ENCODE data around the gene MMP11. TPM values are rescaled to one million over a fixed set of nuclear protein-coding genes. Genes with fewer than 3 reads are reported as not detected.

The MMP11 gene
- polyA plus RNA-seq, 1 of the 3 experiments (the other 2 are of a cell fraction): 64.4 TPM

DNA sequence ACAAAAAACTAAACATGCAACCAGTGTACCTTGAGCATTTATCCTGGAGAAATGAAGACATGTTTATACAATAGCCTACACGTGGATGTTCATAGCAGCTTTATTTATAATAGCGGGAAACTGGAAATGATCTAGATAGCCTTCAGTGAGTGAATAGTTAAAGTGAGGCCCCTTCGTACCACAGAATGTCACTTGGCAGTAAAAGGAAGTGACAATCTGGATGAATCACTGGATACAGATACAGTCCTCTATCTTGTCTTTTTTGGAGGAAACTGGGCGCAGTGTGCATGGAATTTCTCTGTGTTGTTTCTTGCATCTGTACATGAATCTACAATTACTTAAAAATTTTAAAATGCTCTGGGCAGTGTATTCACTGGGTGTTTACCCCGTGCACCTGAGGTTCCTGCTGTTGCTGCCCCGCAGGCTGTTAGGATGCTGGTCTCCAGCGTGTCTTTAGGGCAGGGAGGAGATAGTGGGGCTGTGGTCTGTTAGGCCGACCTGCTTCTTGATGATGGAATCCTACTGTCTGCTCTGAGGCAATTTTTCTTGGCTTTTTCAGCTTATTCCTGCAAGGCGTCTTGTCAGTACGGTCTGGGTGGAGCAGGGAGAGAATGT, 43.0 kb downstream of the MMP11 start:
- no peak overlapping the region for H2AFZ ChIP-seq (ENCODE audit: low read depth)
- H3K9me3 ChIP-seq: no peaks in the 10 kb centered on the region
- H3K79me2 ChIP-seq (ENCODE audit: insufficient read depth): 0 out of 2 replicates have a peak, but pooled peaks cover 3% of the 10 kb centered on the region
- H3K27me3 ChIP-seq (ENCODE audit: insufficient read depth): no peaks in the 10 kb centered on the region
- no peak for DNase-seq
- H3K4me2 ChIP-seq: no peak overlapping the region
- no peak for TF ChIP-seq POLR2AphosphoS5 (IDR thresholded peaks at IDR 0.05; ENCODE audit: low read depth, low read length)
- TF ChIP-seq, protein P1, sequence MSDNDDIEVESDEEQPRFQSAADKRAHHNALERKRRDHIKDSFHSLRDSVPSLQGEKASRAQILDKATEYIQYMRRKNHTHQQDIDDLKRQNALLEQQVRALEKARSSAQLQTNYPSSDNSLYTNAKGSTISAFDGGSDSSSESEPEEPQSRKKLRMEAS (IDR thresholded peaks at IDR 0.05; ENCODE audit: low read depth): no peak
- no peak for TF ChIP-seq USF2 (IDR thresholded peaks at IDR 0.05; ENCODE audit: borderline replicate concordance, low read depth, low read length)
- no peak for TF ChIP-seq JUND (IDR thresholded peaks at IDR 0.05)
- TF ChIP-seq, protein P2, sequence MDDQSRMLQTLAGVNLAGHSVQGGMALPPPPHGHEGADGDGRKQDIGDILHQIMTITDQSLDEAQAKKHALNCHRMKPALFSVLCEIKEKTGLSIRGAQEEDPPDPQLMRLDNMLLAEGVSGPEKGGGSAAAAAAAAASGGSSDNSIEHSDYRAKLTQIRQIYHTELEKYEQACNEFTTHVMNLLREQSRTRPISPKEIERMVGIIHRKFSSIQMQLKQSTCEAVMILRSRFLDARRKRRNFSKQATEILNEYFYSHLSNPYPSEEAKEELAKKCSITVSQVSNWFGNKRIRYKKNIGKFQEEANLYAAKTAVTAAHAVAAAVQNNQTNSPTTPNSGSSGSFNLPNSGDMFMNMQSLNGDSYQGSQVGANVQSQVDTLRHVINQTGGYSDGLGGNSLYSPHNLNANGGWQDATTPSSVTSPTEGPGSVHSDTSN (IDR thresholded peaks at IDR 0.05): no peak
- TF ChIP-seq CHD2 (IDR thresholded peaks at IDR 0.05; ENCODE audit: low read length, partially characterized antibody): no peak
- no peak for TF ChIP-seq GATA2 (CRISPR knock-in tag; IDR thresholded peaks at IDR 0.05)
- TF ChIP-seq TCF12 (IDR thresholded peaks at IDR 0.05): no peak
- no peak for TF ChIP-seq RXRA (IDR thresholded peaks at IDR 0.05; ENCODE audit: borderline replicate concordance, low read depth)
- TF ChIP-seq, protein P3, sequence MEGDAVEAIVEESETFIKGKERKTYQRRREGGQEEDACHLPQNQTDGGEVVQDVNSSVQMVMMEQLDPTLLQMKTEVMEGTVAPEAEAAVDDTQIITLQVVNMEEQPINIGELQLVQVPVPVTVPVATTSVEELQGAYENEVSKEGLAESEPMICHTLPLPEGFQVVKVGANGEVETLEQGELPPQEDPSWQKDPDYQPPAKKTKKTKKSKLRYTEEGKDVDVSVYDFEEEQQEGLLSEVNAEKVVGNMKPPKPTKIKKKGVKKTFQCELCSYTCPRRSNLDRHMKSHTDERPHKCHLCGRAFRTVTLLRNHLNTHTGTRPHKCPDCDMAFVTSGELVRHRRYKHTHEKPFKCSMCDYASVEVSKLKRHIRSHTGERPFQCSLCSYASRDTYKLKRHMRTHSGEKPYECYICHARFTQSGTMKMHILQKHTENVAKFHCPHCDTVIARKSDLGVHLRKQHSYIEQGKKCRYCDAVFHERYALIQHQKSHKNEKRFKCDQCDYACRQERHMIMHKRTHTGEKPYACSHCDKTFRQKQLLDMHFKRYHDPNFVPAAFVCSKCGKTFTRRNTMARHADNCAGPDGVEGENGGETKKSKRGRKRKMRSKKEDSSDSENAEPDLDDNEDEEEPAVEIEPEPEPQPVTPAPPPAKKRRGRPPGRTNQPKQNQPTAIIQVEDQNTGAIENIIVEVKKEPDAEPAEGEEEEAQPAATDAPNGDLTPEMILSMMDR (IDR thresholded peaks at IDR 0.05): no peak
- no peak for TF ChIP-seq YY1 (IDR thresholded peaks at IDR 0.05; ENCODE audit: low read depth)
- TF ChIP-seq MEF2A (IDR thresholded peaks at IDR 0.05; ENCODE audit: borderline replicate concordance, low read depth): no peak
- TF ChIP-seq FOSL2 (IDR thresholded peaks at IDR 0.05; ENCODE audit: borderline replicate concordance, low read depth): no peak
- TF ChIP-seq TAF1 (IDR thresholded peaks at IDR 0.05; ENCODE audit: borderline replicate concordance, low read depth, low read length): no peak
- peak overlapping the region in 1 of 2 experiments; percentile 13; a peak in 1 of 4 replicates for H3K27ac ChIP-seq (ENCODE audit: low read depth in 2 of 2, low read length in 1 of 2)
- no peak overlapping the region for H3K4me3 ChIP-seq (ENCODE audit: low read depth in 2 of 2, low read length in 1 of 2)
- peaks cover 7% of the 10 kb centered on the region for H3F3A ChIP-seq (replicated peaks; ENCODE audit: insufficient read depth)
- peaks cover 0 to 8% of the 10 kb centered on the region in 2 experiments; a peak in 1 of 4 replicates for H3K4me1 ChIP-seq (ENCODE audit: control insufficient read depth in 1 of 2, insufficient read depth in 2 of 2, low read depth in 1 of 2, low read length in 1 of 2)
- POLR2A ChIA-PET: no interaction called here
- H3K36me3 ChIP-seq (replicated peaks in 1 of 2; ENCODE audit: control insufficient read depth in 1 of 2, insufficient read depth in 2 of 2, low read length in 1 of 2): peaks cover 33 to 56% of the 10 kb centered on the region in 2 experiments
- H3K9ac ChIP-seq: no peak overlapping the region
- H3K9me2 ChIP-seq: no peaks in the 10 kb centered on the region
- 74% methylated on average over 10 of the region's 10 CpGs for WGBS (ENCODE audit: low lambda C conversion rate)
- no peaks in the 10 kb centered on the region for H4K20me1 ChIP-seq (ENCODE audit: insufficient read depth)
- CTCF ChIA-PET: interaction anchor here (1.3 to 1.4 kb wide), 2 partner anchors 33 to 42 kb away, joined by 3 to 8 read pairs; partner anchors contain the start of gene SLC2A11

Data from SK-N-SH (cell line).